ENCODE measurements around the gene CACHD1.
"Not testable (repeated sequence)": the region's sequence is repeated elsewhere in the genome, so short reads cannot be mapped to it uniquely, and the experiment has no call there.

The CACHD1 gene

DNA sequence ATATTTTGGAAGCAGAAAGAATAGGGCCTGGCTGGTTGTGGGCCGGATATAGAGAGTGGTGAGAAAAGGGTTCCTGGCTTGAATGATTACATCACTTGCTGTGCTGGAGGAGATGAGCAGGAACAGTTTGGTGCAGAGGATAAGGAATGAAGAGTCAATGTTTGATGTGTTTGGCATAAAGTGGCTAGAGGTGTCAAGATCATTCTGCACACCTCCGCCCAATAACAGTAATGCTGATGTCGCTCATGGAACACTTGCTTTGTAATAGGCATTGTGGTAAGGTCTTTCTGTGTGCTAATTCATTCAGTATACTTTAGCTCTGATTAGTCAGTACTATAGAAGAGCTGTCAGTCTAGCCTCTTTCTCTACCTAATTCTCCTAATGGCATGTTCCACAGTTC, 226.9 kb downstream of the CACHD1 start:
- DNase-seq (ENCODE audit: low read depth in 2 of 2) = no peak

- DNase-seq (ENCODE audit: low read depth in 2 of 2) = no peak
Measured at GRCh38 chr1:64699327-64699726, 229.4 kb downstream of the CACHD1 start.

DNA sequence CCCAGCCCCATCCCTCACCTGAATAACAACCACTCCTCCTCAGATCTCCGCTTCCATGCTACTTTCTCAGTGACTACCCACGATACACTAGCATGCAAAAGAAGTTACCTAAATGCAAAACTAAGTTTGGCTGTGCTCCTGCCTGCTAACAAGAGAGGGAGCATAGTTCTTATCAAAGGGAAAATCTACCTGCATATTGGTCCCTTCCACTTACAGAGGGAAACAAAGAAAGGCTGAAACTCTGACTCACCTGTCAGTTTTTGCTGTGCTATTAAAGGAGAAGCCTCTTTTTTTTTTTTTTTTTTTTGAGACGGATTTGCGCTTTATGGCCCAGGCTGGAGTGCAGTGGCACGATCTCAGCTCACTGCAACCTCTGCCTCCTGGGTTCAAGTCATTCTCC, 231.1 kb downstream of the CACHD1 start:
- no peak for DNase-seq (ENCODE audit: low read depth in 2 of 2)

GRCh38 chr1:64701886-64702285, 232.0 kb downstream of the CACHD1 start:
- no peak for DNase-seq (ENCODE audit: low read depth in 2 of 2)

GRCh38 chr1:64702670-64703069, 232.7 kb downstream of the CACHD1 start:
- not testable (repeated sequence) for DNase-seq (ENCODE audit: low read depth in 2 of 2)

GRCh38 chr1:64703600-64703999, 233.7 kb downstream of the CACHD1 start:
- DNase-seq (ENCODE audit: low read depth in 2 of 2) = no peak

GRCh38 chr1:64705591-64705990, 235.7 kb downstream of the CACHD1 start:
- DNase-seq (ENCODE audit: low read depth in 2 of 2) = no peak

GRCh38 chr1:64711266-64711665, 241.3 kb downstream of the CACHD1 start:
- no peak for DNase-seq (ENCODE audit: low read depth in 2 of 2)

DNA sequence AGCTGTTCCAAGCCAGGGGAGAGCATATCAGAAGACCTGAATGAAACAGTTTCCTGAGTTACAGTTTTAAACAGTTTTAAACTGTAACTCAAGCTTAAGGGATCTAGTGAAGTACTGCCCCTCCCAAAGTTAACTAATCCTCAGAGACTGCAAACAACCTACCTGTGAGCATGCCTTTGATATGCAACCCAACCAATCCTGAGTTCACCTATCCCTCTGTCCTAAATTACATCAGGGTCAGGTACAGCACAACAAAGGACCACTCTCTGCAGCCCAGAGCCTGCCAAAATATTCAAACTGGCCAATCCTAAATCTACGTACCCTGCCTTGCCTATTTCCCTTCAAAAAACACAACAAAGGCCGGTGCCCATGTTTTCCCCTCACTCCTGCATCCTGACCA, 242.1 kb downstream of the CACHD1 start:
- no peak for DNase-seq (ENCODE audit: low read depth in 2 of 2)

DNA sequence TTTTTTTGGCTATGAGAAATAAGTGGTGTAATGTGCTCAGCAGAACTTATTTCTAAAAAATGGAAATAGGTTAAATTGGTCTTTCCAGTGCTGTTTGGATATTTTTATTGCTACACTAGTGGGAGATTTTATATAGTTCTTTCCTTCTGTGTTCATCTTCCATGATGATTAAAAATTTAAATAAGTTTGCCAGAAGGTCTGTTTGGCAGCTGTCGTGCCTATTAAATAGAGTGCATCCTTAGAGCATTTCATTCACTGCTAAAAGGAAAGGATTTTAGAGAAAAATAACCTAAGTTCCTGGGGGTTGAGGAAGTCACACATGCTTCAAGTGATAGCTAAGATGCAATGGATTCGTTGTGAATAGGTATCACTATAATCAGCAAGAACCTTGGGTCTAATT, 245.3 kb downstream of the CACHD1 start:
- DNase-seq (ENCODE audit: low read depth in 2 of 2) = no peak

DNA sequence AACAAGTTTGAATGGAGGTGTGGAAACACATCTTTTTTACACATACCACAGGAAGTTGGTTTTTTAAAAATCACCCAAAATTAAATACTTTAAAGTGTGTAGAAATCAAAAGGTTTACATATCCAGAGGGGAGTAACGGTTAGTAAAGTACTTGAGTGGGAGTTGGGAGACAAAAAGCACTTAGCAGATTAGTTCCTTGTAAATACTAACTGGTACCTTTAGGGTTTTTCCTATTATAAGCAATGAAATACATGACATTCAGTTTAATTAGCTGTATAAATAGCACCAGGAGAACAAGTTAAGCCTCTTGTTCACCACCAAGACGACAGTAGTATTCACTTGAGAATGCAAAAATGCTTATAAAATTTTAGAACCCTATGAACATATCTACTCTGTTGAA, 251.2 kb downstream of the CACHD1 start:
- DNase-seq (ENCODE audit: low read depth in 2 of 2) = no peak

DNA sequence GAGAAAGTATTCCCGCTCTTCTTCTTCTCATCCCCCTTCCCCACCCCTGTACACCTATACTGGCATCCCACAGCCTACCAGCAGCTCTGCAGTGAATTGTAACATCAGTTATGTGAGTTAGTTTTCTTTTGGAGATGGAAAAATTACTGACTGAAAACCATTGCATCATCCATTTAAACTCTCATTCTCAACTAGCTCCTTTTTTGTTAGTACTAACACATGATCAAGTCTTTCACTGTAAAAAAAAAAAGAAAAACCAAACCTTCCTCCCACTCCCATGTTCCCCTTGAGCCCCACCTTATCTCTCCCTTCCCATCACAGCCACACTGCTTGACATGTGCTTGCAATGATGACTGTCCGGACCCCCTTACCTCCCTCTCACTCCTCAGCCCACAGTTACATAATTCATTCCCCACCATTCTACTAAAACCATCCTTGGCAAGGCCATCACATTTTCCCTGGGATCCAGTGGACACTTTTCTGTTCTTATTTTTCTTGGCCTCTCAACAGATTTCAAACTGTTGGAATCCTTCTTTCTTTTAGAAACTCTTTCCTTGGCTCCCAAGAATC, 251.7 kb downstream of the CACHD1 start:
- no peak for DNase-seq (ENCODE audit: low read depth in 2 of 2)

- DNase-seq (ENCODE audit: low read depth in 2 of 2) = no peak
Measured at GRCh38 chr1:64727861-64728260, 257.9 kb downstream of the CACHD1 start.

DNA sequence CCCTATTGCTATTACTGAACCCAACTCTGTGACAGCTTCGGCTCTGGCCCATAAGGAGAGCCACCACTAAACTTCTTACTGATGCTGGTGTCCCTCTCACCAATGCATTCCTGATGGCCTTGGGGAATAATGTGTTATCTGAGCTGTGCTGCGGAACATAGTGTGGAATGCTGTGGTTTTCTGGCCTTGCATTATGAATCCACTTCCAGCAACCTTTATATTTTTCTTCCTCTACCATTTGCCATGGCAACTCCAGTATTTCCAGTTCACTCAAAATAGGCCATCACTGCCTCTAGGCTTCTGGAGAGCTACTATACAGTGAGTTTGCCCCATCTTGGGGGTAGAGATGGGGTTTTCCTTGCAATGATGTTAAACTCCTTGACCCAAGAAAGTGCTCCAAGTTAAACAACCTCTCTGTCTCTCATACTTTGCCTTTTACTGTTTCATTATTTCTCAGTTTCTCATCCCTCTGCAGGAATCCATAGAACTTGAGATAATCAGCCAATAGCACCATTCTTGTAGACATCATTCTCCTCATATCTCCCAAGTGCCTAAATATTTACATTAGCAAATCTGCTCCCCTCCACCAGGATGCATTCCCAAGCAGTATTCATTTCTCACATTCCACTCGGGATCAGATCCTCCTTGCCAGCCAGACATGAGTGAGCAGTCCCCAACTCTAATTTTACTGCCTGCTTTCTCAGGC, 263.8 kb downstream of the CACHD1 start:
- DNase-seq (ENCODE audit: low read depth in 2 of 2) = no peak

DNA sequence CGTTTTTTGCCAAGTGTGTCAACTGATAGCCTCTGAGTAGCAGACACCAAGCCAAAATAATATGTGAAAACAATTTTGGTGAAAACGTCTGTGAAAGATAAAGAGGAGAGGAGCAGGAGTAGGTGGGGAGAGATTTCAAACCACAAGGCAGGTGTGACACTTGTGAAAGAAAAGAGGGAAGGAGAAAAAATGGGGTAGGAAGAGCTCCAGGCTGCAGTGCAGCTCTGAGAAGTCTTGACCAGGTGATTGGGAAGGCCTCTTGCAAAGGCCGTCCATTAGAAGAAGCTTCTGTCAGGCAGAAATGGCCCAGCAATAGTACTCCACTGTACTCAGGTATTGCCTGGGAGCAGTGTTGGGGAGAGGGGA, 264.3 kb downstream of the CACHD1 start:
- DNase-seq (ENCODE audit: low read depth in 2 of 2) = no peak

GRCh38 chr1:64740687-64741086, 270.8 kb downstream of the CACHD1 start:
- DNase-seq (ENCODE audit: low read depth in 2 of 2) = not testable (repeated sequence)

Data from stimulated activated CD4-positive, alpha-beta T cell treated with anti-CD3 and anti-CD28 coated beads, Interleukin-1b, Interleukin-23, amount 100 ng/mL, for 1 hour (primary cell).